AG09309 (cell line): ENCODE measurements around the gene TTC28.

Source experiments
- DNase-seq: peaks from one replicate; pipeline ENCODE4 v3.0.0-alpha.2; 2010; ENCODE audit warnings: low read depth
- H3K4me3 ChIP-seq: 2 replicates; pipeline ENCODE4 v1.5.1; 2011; ENCODE audit warnings: mild to moderate bottlenecking, low read depth, low read length, moderate library complexity; ENCODE audit not compliant: control insufficient read depth
- CTCF ChIP-seq: IDR thresholded peaks from 2 replicates; pipeline ENCODE4 v1.5.1; 2011; ENCODE audit warnings: mild to moderate bottlenecking, low read depth, low read length, inconsistent platforms; ENCODE audit not compliant: insufficient read depth, control insufficient read depth; ENCODE audit errors: missing control alignments

Gene TTC28

GRCh38 chr22:28346308-28346707 is 333.3 kb downstream of the TTC28 start:
- TF ChIP-seq CTCF = no peak
- no peak overlapping the region for H3K4me3 ChIP-seq
- DNase-seq = no peak

GRCh38 chr22:28344918-28345703 is 334.5 kb downstream of the TTC28 start:
- no peak for DNase-seq
- TF ChIP-seq CTCF = no peak
- H3K4me3 ChIP-seq = no peak overlapping the region

- no peak for DNase-seq
- TF ChIP-seq CTCF = no peak
- H3K4me3 ChIP-seq = no peak overlapping the region
Observed at GRCh38 chr22:28341001-28341400, 338.6 kb downstream of the TTC28 start.

- DNase-seq = no peak
- H3K4me3 ChIP-seq = no peak overlapping the region
- no peak for TF ChIP-seq CTCF
Observed at GRCh38 chr22:28333088-28333487, 346.6 kb downstream of the TTC28 start.

- no peak for TF ChIP-seq CTCF
- DNase-seq = no peak
- H3K4me3 ChIP-seq = no peak overlapping the region
Observed at GRCh38 chr22:28332410-28332809, 347.2 kb downstream of the TTC28 start.

GRCh38 chr22:28331695-28332094 is 347.9 kb downstream of the TTC28 start:
- TF ChIP-seq CTCF = no peak
- DNase-seq = no peak

More at GRCh38 chr22:28331695-28332094, 347.9 kb downstream of the TTC28 start:
- H3K4me3 ChIP-seq = no peak overlapping the region
